Neural progenitor cell (in vitro differentiated cells): Measurements from ENCODE around the gene RNF181. TPM values are rescaled to one million over a fixed set of nuclear protein-coding genes. Genes with fewer than 3 reads are reported as not detected.

Experiments used
- DNase-seq: peaks from one replicate; pipeline ENCODE4 v3.0.0-alpha.2; 2016; ENCODE audit warnings: low spot score
- H2AFZ ChIP-seq: fragments of 200-600 bp; sonication (generic); replicated peaks from 2 replicates; pipeline ENCODE4 v1.6.1; 2016; ENCODE audit warnings: antibody characterized with exemption
- H3F3A ChIP-seq: fragments of 200-600 bp; sonication (generic); 2 replicates; pipeline ENCODE4 v1.6.1; 2016; ENCODE audit warnings: antibody characterized with exemption, low read depth
- H3K27ac ChIP-seq: fragments of 200-600 bp; sonication (generic); 2 replicates; pipeline ENCODE4 v1.5.1; 2016; ENCODE audit warnings: mild to moderate bottlenecking
- H3K27me3 ChIP-seq: fragments of 200-600 bp; sonication (generic); 2 replicates; pipeline ENCODE4 v1.6.1; 2016; ENCODE audit warnings: mild to moderate bottlenecking, moderate library complexity
- H3K36me3 ChIP-seq: fragments of 200-600 bp; sonication (generic); 2 replicates; pipeline ENCODE4 v1.5.1; 2016
- H3K4me1 ChIP-seq: fragments of 200-600 bp; sonication (generic); 2 replicates; pipeline ENCODE4 v1.6.1; 2016; ENCODE audit warnings: mixed run types
- H3K4me2 ChIP-seq: fragments of 200-600 bp; sonication (generic); 2 replicates; pipeline ENCODE4 v1.6.1; 2016
- H3K4me3 ChIP-seq: fragments of 200-600 bp; sonication (generic); 2 replicates; pipeline ENCODE4 v1.5.1; 2016
- H3K79me2 ChIP-seq: fragments of 200-600 bp; sonication (generic); 2 replicates; pipeline ENCODE4 v1.6.1; 2016; ENCODE audit warnings: low read depth
- H3K9ac ChIP-seq: fragments of 200-600 bp; sonication (generic); 2 replicates; pipeline ENCODE4 v1.6.1; 2016
- H3K9me3 ChIP-seq: fragments of 200-600 bp; sonication (generic); 2 replicates; pipeline ENCODE4 v1.5.1; 2016; ENCODE audit warnings: low read depth
- H4K20me1 ChIP-seq: fragments of 200-600 bp; sonication (generic); 2 replicates; pipeline ENCODE4 v1.6.1; 2016; ENCODE audit warnings: low read depth
- H3K27ac Mint-ChIP-seq: 3 replicates; pipeline ENCODE4 v1.8.0; 2021; ENCODE audit warnings: mixed read lengths
- H3K27me3 Mint-ChIP-seq: 2 replicates; pipeline ENCODE4 v1.8.0; 2022; ENCODE audit warnings: low read depth, mild to moderate bottlenecking, inconsistent platforms, moderate library complexity, mixed read lengths; ENCODE audit not compliant: insufficient read depth
- H3K36me3 Mint-ChIP-seq: 3 replicates; pipeline ENCODE4 v1.8.0; 2021; ENCODE audit warnings: mixed read lengths
- H3K4me1 Mint-ChIP-seq: 3 replicates; pipeline ENCODE4 v1.8.0; 2021; ENCODE audit warnings: mixed read lengths
- H3K4me3 Mint-ChIP-seq: 3 replicates; pipeline ENCODE4 v1.8.0; 2021; ENCODE audit warnings: mild to moderate bottlenecking, moderate library complexity, mixed read lengths
- H3K9me3 Mint-ChIP-seq: 3 replicates; pipeline ENCODE4 v1.8.0; 2020; ENCODE audit warnings: mixed read lengths
- CTCF ChIP-seq: fragments of 200-600 bp; sonication (generic); IDR thresholded peaks from 2 replicates; pipeline ENCODE4 v1.5.1; 2017; ENCODE audit warnings: antibody characterized with exemption, mild to moderate bottlenecking
- EZH2 ChIP-seq: fragments of 200-600 bp; sonication (generic); IDR thresholded peaks from 2 replicates; pipeline ENCODE4 v1.6.1; 2017; ENCODE audit warnings: antibody characterized with exemption, mild to moderate bottlenecking, moderate library complexity
- EZH2phosphoT487 ChIP-seq: fragments of 200-600 bp; sonication (generic); IDR thresholded peaks from 2 replicates; pipeline ENCODE4 v1.6.1; 2017; ENCODE audit warnings: antibody characterized with exemption
- total RNA-seq: library from RNA; depleted of rRNA; stranded (reverse); fragments of >200 nt; gene quantifications from 2 replicates; pipeline ENCODE4 v1.2.3, GENCODE V29; 2015; ENCODE audit warnings: low replicate concordance

Gene RNF181
- total RNA-seq, 1 donor from 2014 or later = 81.3 TPM

- no peak overlapping the region for H3K27ac Mint-ChIP-seq
- Histone ChIP-seq H3K79me2 (no peaks in the 10 kb centered on the region), H2AFZ (no peak overlapping the region), H3K27me3 (no peaks in the 10 kb centered on the region), H3K4me2 (no peak overlapping the region), H3K4me1 (no peaks in the 10 kb centered on the region), H4K20me1 (peaks cover 28% of the 10 kb centered on the region), H3K9ac (no peak overlapping the region), H3K4me3 (no peak overlapping the region), H3K9me3 (no peaks in the 10 kb centered on the region), H3K27ac (no peak overlapping the region), H3K36me3 (no peaks in the 10 kb centered on the region), H3F3A (peaks cover 49% of the 10 kb centered on the region)
- DNase-seq = no peak
- peaks cover 17% of the 10 kb centered on the region for H3K36me3 Mint-ChIP-seq
- no peak overlapping the region for H3K4me3 Mint-ChIP-seq
- H3K27me3 Mint-ChIP-seq = peaks cover 6% of the 10 kb centered on the region
- TF ChIP-seq EZH2phosphoT487 (no peak), EZH2 (no peak), CTCF (no peak)
- no peaks in the 10 kb centered on the region for H3K4me1 Mint-ChIP-seq
- no peaks in the 10 kb centered on the region for H3K9me3 Mint-ChIP-seq
Measured at GRCh38 chr2:85549826-85550225, 45.7 kb upstream of the RNF181 start.

- DNase-seq = no peak
- Mint-ChIP-seq H3K27me3 (peaks cover 6% of the 10 kb centered on the region), H3K4me3 (no peak overlapping the region), H3K4me1 (no peaks in the 10 kb centered on the region), H3K9me3 (no peaks in the 10 kb centered on the region), H3K36me3 (peaks cover 19% of the 10 kb centered on the region), H3K27ac (no peak overlapping the region)
- Histone ChIP-seq H3K79me2 (no peaks in the 10 kb centered on the region), H4K20me1 (peaks cover 21% of the 10 kb centered on the region), H3K9ac (no peak overlapping the region), H2AFZ (no peak overlapping the region), H3K4me1 (no peaks in the 10 kb centered on the region), H3K36me3 (no peaks in the 10 kb centered on the region), H3F3A (peaks cover 42% of the 10 kb centered on the region), H3K9me3 (no peaks in the 10 kb centered on the region), H3K27ac (no peak overlapping the region), H3K4me2 (no peak overlapping the region), H3K4me3 (no peak overlapping the region), H3K27me3 (no peaks in the 10 kb centered on the region)
- TF ChIP-seq EZH2 = no peak
- no peak for TF ChIP-seq CTCF
- TF ChIP-seq EZH2phosphoT487 = no peak
Measured at GRCh38 chr2:85550486-85550885, 45.1 kb upstream of the RNF181 start.

GRCh38 chr2:85551698-85552678, 43.6 kb upstream of the RNF181 start:
- peaks cover 22% of the 10 kb centered on the region for H3K36me3 Mint-ChIP-seq
- no peak overlapping the region for H3K9ac ChIP-seq
- no peak overlapping the region for H3K4me2 ChIP-seq
- no peaks in the 10 kb centered on the region for H3K9me3 ChIP-seq
- H4K20me1 ChIP-seq = peaks cover 6% of the 10 kb centered on the region
- peaks cover 4% of the 10 kb centered on the region for H3K27me3 Mint-ChIP-seq
- H3K79me2 ChIP-seq = no peaks in the 10 kb centered on the region
- no peak overlapping the region for H3K27ac Mint-ChIP-seq
- H3K4me3 ChIP-seq = no peak overlapping the region
- no peaks in the 10 kb centered on the region for H3K4me1 Mint-ChIP-seq
- H2AFZ ChIP-seq = no peak overlapping the region
- H3K4me3 Mint-ChIP-seq = peak overlapping the region; percentile 15
- TF ChIP-seq CTCF (peak; percentile 92), EZH2 (no peak), EZH2phosphoT487 (no peak)
- no peak overlapping the region for H3K27ac ChIP-seq
- H3K36me3 ChIP-seq = no peaks in the 10 kb centered on the region
- peak; percentile 81 for DNase-seq
- H3F3A ChIP-seq = peaks cover 27% of the 10 kb centered on the region
- no peaks in the 10 kb centered on the region for H3K9me3 Mint-ChIP-seq
- no peaks in the 10 kb centered on the region for H3K4me1 ChIP-seq
- H3K27me3 ChIP-seq = no peaks in the 10 kb centered on the region
